Prostate gland (tissue), 2 donors: ENCODE results near the gene FLVCR2. TPM values are rescaled to one million over a fixed set of nuclear protein-coding genes. Genes with fewer than 3 reads are reported as not detected.
A peak's percentile ranks its signal among the peaks of the same experiment; 100 is the strongest.

Experiments
- DNase-seq: peaks from one replicate; pipeline ENCODE4 v3.0.0-alpha.2; 2019; ENCODE audit warnings: low spot score
- H3K27ac ChIP-seq, 2 donors: fragments of 200-600 bp; sonication (generic); 2 replicates each; pipeline ENCODE4 v1.5.1; 2017 to 2019
- H3K27me3 ChIP-seq: fragments of 200-600 bp; sonication (generic); replicated peaks from 2 replicates; pipeline ENCODE4 v1.5.1; 2019; ENCODE audit not compliant: insufficient read depth
- H3K36me3 ChIP-seq, 2 donors: fragments of 200-600 bp; sonication (generic); 1 replicate in 1 of 2; 2 replicates in 1 of 2; pipeline versions ENCODE4 v1.5.1 to v1.8.1; 2017 to 2019
- H3K4me1 ChIP-seq: fragments of 200-600 bp; sonication (generic); replicated peaks from 2 replicates; pipeline ENCODE4 v1.5.1; 2019
- H3K4me3 ChIP-seq, 2 donors: fragments of 200-600 bp; sonication (generic); 2 replicates each; pipeline ENCODE4 v1.5.1; 2017 to 2019
- H3K9me3 ChIP-seq: fragments of 200-600 bp; sonication (generic); 2 replicates; pipeline ENCODE4 v1.5.1; 2017
- POLR2A ChIP-seq: fragments of 450-650 bp; IDR thresholded peaks from one replicate; pipeline ENCODE4 v1.6.1; 2016; ENCODE audit warnings: antibody characterized with exemption, mild to moderate bottlenecking
- POLR2AphosphoS5 ChIP-seq: sonication (generic); formaldehyde crosslinking; IDR thresholded peaks from one replicate; pipeline ENCODE4 v1.6.1; 2017; ENCODE audit warnings: antibody characterized with exemption
- WGBS: methylation state at CpG from one replicate; pipeline ENCODE4 v1.1.5; 2018; 5-methylcytosine and 5-hydroxymethylcytosine counted together
- intact Hi-C: fragments of 100-400 bp; cut with DNase I; formaldehyde crosslinking; loops from one replicate; pipeline ENCODE4 v1.14.2; 2022
- total RNA-seq, 2 donors: library from RNA; depleted of rRNA; stranded (reverse); fragments of >200 nt; gene quantifications; one replicate each; pipeline ENCODE4 v1.1.0, GENCODE V29; 2016
- TF ChIP-seq, protein P1 (sequence below), 4 experiments: fragments of 200-600 bp in 2 of 4; fragments of 450-650 bp in 2 of 4; sonication (generic) in 2 of 4; IDR thresholded peaks; 1 replicate in 3 of 4; 2 replicates in 1 of 4; pipeline ENCODE4 v1.5.1; 2016 to 2019; ENCODE audit warnings: antibody characterized with exemption in 4 of 4, mild to moderate bottlenecking in 2 of 4, moderate library complexity in 2 of 4

The FLVCR2 gene
- total RNA-seq, 2 donors from 2014 or later = 3.1 to 22.2 TPM

DNA sequence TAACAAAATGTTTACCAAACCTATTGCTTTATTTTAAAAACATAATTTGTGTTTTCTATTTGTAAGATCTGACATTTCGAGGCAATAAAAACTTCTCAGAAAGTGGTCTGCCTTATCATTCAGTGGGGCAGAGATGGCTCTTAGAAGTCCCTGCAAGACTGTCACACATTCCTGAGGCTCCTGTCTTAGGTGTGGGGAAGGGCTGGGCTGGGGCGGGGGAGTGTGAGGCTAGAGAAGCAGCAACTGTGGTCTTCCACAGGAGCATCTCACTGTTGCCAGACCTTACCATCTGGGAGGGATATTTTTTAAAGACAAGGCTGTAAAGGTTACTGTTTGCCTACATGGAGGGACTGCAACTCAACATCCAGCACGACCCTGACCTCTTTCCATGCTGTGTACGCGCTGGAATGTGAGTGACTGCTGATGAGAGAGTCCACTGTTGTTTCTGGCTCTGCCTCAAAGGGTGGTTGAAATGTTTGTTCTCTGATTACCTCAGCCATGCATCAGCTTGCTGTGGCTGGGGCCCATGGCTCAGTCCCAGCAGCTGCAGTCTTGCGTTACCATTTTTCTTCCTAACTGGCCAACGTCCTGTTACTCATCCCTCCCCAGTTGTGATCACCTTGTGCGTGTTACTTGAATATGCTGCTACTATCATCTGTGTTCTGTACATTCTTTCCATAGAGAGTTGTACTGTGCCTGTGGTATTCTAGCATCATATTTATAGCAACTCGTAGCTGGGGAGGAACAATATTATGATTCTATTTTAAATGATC lies 69.8 kb downstream of the FLVCR2 start:
- no peaks in the 10 kb centered on the region for H3K9me3 ChIP-seq
- peak overlapping the region; percentile 20 to 59 for H3K27ac ChIP-seq
- H3K36me3 ChIP-seq = no peaks in the 10 kb centered on the region
- TF ChIP-seq POLR2A (no peak), POLR2AphosphoS5 (peak; percentile 85)
- TF ChIP-seq, protein P1, sequence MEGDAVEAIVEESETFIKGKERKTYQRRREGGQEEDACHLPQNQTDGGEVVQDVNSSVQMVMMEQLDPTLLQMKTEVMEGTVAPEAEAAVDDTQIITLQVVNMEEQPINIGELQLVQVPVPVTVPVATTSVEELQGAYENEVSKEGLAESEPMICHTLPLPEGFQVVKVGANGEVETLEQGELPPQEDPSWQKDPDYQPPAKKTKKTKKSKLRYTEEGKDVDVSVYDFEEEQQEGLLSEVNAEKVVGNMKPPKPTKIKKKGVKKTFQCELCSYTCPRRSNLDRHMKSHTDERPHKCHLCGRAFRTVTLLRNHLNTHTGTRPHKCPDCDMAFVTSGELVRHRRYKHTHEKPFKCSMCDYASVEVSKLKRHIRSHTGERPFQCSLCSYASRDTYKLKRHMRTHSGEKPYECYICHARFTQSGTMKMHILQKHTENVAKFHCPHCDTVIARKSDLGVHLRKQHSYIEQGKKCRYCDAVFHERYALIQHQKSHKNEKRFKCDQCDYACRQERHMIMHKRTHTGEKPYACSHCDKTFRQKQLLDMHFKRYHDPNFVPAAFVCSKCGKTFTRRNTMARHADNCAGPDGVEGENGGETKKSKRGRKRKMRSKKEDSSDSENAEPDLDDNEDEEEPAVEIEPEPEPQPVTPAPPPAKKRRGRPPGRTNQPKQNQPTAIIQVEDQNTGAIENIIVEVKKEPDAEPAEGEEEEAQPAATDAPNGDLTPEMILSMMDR (IDR thresholded peaks at IDR 0.05) = no peak
- peak; percentile 72 for DNase-seq
- H3K4me3 ChIP-seq = no peak overlapping the region
- H3K4me1 ChIP-seq = peaks cover 7% of the 10 kb centered on the region
- intact Hi-C loops = no loop called here
- WGBS = 33% methylated on average over 9 of the region's 9 CpGs
- no peaks in the 10 kb centered on the region for H3K27me3 ChIP-seq

DNA sequence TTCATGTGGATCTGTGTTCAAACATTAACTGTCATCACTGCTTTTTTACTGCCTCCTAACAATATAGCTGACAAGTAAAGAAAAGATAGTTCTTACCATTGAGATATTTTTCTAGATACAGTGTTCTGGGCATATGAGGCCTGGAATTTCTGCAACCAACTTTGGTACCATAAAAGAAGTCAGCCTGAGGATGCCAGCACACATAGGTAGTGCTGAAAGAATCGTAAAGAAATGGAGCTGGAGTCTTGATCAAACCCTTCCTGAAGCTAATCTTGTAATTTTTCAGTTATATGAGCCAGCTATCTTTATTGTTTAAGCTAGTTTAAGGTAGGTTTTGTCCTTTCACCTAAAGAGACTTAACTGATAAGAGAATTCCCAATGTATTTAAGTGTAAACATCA lies 70.9 kb downstream of the FLVCR2 start:
- intact Hi-C loops = no loop called here
- peak overlapping the region in 1 of 2 donors; percentile 29 for H3K27ac ChIP-seq

GRCh38 chr14:75649773-75650172 lies 71.4 kb downstream of the FLVCR2 start:
- H3K27me3 ChIP-seq = no peaks in the 10 kb centered on the region
- no peaks in the 10 kb centered on the region for H3K36me3 ChIP-seq
- H3K4me1 ChIP-seq = peaks cover 7% of the 10 kb centered on the region
- 95% methylated on average over 1 of the region's 1 CpG for WGBS
- intact Hi-C loops = no loop called here
- H3K4me3 ChIP-seq = no peak overlapping the region
- no peaks in the 10 kb centered on the region for H3K9me3 ChIP-seq
- H3K27ac ChIP-seq = peak overlapping the region in 1 of 2 donors; percentile 29
- no peak for DNase-seq
- no peak for TF ChIP-seq POLR2AphosphoS5
- TF ChIP-seq, protein P1 (IDR thresholded peaks at IDR 0.05) = no peak
- no peak for TF ChIP-seq POLR2A

More for the DNA sequence above, 70.9 kb downstream of the FLVCR2 start:
- Histone ChIP-seq H3K36me3 (no peaks in the 10 kb centered on the region), H3K9me3 (no peaks in the 10 kb centered on the region), H3K4me1 (peaks cover 7% of the 10 kb centered on the region), H3K4me3 (no peak overlapping the region), H3K27me3 (no peaks in the 10 kb centered on the region)
- 96% methylated on average over 1 of the region's 1 CpG for WGBS
- TF ChIP-seq POLR2AphosphoS5 (no peak), POLR2A (no peak)
- TF ChIP-seq, protein P1 (IDR thresholded peaks at IDR 0.05) = no peak
- no peak for DNase-seq

GRCh38 chr14:75650253-75651058 lies 72.0 kb downstream of the FLVCR2 start:
- intact Hi-C loops = no loop called here
- Histone ChIP-seq H3K4me3 (no peak overlapping the region), H3K36me3 (no peaks in the 10 kb centered on the region), H3K9me3 (no peaks in the 10 kb centered on the region), H3K4me1 (peaks cover 7% of the 10 kb centered on the region), H3K27ac (no peak overlapping the region), H3K27me3 (no peaks in the 10 kb centered on the region)
- DNase-seq = no peak
- 93% methylated on average over 5 of the region's 5 CpGs for WGBS
- TF ChIP-seq POLR2AphosphoS5 (no peak), POLR2A (no peak)

DNA sequence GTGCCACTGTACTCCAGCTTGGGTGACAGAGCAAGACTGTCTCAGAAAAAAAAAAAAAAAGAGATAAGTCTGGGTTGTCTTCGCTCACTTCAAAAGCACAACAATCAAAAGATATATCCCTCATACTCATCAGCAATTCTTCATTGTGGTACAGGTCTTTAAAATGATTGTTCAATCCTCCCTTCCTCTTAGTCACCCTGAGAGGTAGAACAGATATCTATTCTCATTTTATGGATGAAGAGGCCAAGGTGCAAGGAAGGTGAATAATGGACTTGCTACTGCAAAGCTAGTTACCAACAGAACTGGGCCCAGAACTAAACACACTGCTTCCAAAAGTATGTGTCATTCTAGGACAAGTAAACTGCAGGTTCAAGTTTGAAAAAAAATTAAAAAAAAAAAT lies 75.1 kb downstream of the FLVCR2 start:
- H3K27me3 ChIP-seq = no peaks in the 10 kb centered on the region
- H3K36me3 ChIP-seq = no peaks in the 10 kb centered on the region
- no peaks in the 10 kb centered on the region for H3K4me1 ChIP-seq
- intact Hi-C loops = no loop called here
- DNase-seq = no peak
- H3K4me3 ChIP-seq = no peak overlapping the region
- TF ChIP-seq, protein P1 (IDR thresholded peaks at IDR 0.05) = no peak
- TF ChIP-seq POLR2A = no peak
- no peaks in the 10 kb centered on the region for H3K9me3 ChIP-seq
- WGBS = 92% methylated on average over 1 of the region's 1 CpG
- H3K27ac ChIP-seq = no peak overlapping the region
